ENCODE data around the gene ITK.
"Not testable (repeated sequence)": the region's sequence is repeated elsewhere in the genome, so short reads cannot be mapped to it uniquely, and the experiment has no call there.

ITK gene

GRCh38 chr5:157177953-157178352 lies 2.7 kb upstream of the ITK start:
- no peak for TF ChIP-seq CTCF (IDR thresholded peaks at IDR 0.05; ENCODE audit: borderline replicate concordance, control extremely low read depth, extremely low read depth, insufficient read depth, missing control alignments)
- in situ Hi-C loops (cut with MboI; ENCODE audit: low sequenced_read_pairs, unreplicated experiment): no loop called here
- no peak for DNase-seq (ENCODE audit: low spot score)

GRCh38 chr5:157178966-157179365 lies 1.7 kb upstream of the ITK start:
- in situ Hi-C loops (cut with MboI; ENCODE audit: low sequenced_read_pairs, unreplicated experiment): no loop called here

GRCh38 chr5:157182143-157182757 lies 1.6 kb downstream of the ITK start:
- no peak for TF ChIP-seq CTCF (IDR thresholded peaks at IDR 0.05; ENCODE audit: borderline replicate concordance, control extremely low read depth, extremely low read depth, insufficient read depth, missing control alignments)
- in situ Hi-C loops (cut with MboI; ENCODE audit: low sequenced_read_pairs, unreplicated experiment): no loop called here
- no peak for DNase-seq (ENCODE audit: low spot score)

More at GRCh38 chr5:157178966-157179365, 1.7 kb upstream of the ITK start:
- TF ChIP-seq CTCF (IDR thresholded peaks at IDR 0.05; ENCODE audit: borderline replicate concordance, control extremely low read depth, extremely low read depth, insufficient read depth, missing control alignments): no peak
- DNase-seq (ENCODE audit: low spot score): no peak

- no peak for DNase-seq (ENCODE audit: low spot score)
- no peak for TF ChIP-seq CTCF (IDR thresholded peaks at IDR 0.05; ENCODE audit: borderline replicate concordance, control extremely low read depth, extremely low read depth, insufficient read depth, missing control alignments)
- in situ Hi-C loops (cut with MboI; ENCODE audit: low sequenced_read_pairs, unreplicated experiment): no loop called here
These were observed 3.6 kb downstream of the ITK start for GRCh38 chr5:157184117-157184670.

GRCh38 chr5:157185122-157185521 lies 4.5 kb downstream of the ITK start:
- DNase-seq (ENCODE audit: low spot score); in situ Hi-C loops (cut with MboI; ENCODE audit: low sequenced_read_pairs, unreplicated experiment): not testable (repeated sequence)

- DNase-seq (ENCODE audit: low spot score): no peak
- in situ Hi-C loops (cut with MboI; ENCODE audit: low sequenced_read_pairs, unreplicated experiment): no loop called here
- TF ChIP-seq CTCF (IDR thresholded peaks at IDR 0.05; ENCODE audit: borderline replicate concordance, control extremely low read depth, extremely low read depth, insufficient read depth, missing control alignments): no peak
These were observed 5.8 kb downstream of the ITK start for GRCh38 chr5:157186309-157187045.
